Activated CD4-positive, alpha-beta memory T cell treated with anti-CD3 and anti-CD28 coated beads, Interleukin-2, amount 10 ng/mL, durations not matched to agents 7 days and 5 days (primary cell): Measurements from ENCODE around the gene PPM1F. TPM values are rescaled to one million over a fixed set of nuclear protein-coding genes. Genes with fewer than 3 reads are reported as not detected.
"Not testable (repeated sequence)": the region's sequence is repeated elsewhere in the genome, so short reads cannot be mapped to it uniquely, and the experiment has no call there.

Experiments used
- CTCF ChIA-PET: fragments of 350-600 bp; sonication (Branson Sonifier 250); formaldehyde crosslinking; loops from one replicate; lab custom pipeline; 2021; ENCODE audit warnings: antibody characterized with exemption, inconsistent platforms; lab: Charles Lee
- POLR2A ChIA-PET: fragments of 350-600 bp; sonication (Branson Sonifier 250); formaldehyde crosslinking; loops from one replicate; lab custom pipeline; 2021; ENCODE audit warnings: antibody characterized with exemption; lab: Charles Lee
- DNase-seq: peaks from one replicate; pipeline ENCODE4 v3.0.0-alpha.2; 2020
- H3K27ac Mint-ChIP-seq: one replicate; pipeline ENCODE4 v1.8.0; 2021; ENCODE audit warnings: mild to moderate bottlenecking, mixed read lengths
- H3K27me3 Mint-ChIP-seq: one replicate; pipeline ENCODE4 v1.8.0; 2021; ENCODE audit warnings: mixed read lengths
- H3K36me3 Mint-ChIP-seq: one replicate; pipeline ENCODE4 v1.8.0; 2021; ENCODE audit warnings: low read depth, mixed read lengths
- H3K4me1 Mint-ChIP-seq: one replicate; pipeline ENCODE4 v1.8.0; 2021; ENCODE audit warnings: mixed read lengths
- H3K4me3 Mint-ChIP-seq: one replicate; pipeline ENCODE4 v1.8.0; 2021; ENCODE audit warnings: mild to moderate bottlenecking, mixed read lengths
- H3K9me3 Mint-ChIP-seq: one replicate; pipeline ENCODE4 v1.8.0; 2021; ENCODE audit warnings: mixed read lengths
- total RNA-seq, 2 experiments: library from RNA; stranded (reverse); gene quantifications; one replicate each; pipeline ENCODE4 v1.2.3, GENCODE V29; 2021

The PPM1F gene
- total RNA-seq, 2 experiments from 2014 or later: 11.9 to 12.5 TPM

- Mint-ChIP-seq H3K27ac (no peak overlapping the region), H3K9me3 (no peaks in the 10 kb centered on the region), H3K4me1 (no peaks in the 10 kb centered on the region), H3K27me3 (no peaks in the 10 kb centered on the region), H3K4me3 (no peak overlapping the region), H3K36me3 (no peaks in the 10 kb centered on the region)
- no peak for DNase-seq
- ChIA-PET CTCF (interaction anchor here (1.0 to 1.4 kb wide), 3 partner anchors 10 to 22 kb away, joined by 3 to 5 read pairs (median 4); no protein-coding TSS in a partner anchor), POLR2A (no interaction called here)
Measured at GRCh38 chr22:21916309-21916918, 36.2 kb downstream of the PPM1F start.

DNA sequence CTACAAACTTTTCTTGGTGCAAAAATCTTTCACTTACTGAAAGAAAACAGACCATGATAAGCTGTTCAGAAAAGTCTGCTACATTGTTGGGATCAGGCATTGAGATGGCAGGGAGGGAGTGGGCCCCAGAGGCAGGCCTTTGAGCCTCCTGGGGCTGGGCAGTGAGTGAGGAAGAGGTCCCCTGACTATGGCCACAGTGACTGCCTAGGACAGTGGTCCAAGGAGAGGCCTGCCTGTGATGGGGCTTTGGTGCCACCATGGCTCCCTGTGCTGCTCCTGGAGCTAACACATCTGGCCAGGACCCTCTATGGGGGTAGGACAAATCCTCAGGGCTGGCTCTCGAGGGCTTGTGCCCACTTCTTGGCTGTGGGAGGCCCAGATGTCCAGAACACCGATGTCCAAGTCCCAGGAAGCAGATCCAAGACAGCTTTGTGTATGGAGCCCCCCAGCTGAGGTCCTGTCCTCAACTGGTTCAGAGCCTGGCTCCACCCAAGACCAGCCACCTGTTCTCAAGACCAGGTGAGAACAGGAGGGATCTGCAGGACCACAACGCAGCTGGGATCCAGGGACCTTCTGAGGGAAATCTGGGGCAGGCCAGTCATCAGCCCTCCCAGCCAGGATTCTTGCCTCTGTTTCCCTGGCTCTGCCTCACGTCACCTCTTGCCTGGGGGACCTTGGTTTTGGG is 36.9 kb downstream of the PPM1F start:
- Mint-ChIP-seq H3K4me3 (no peak overlapping the region), H3K36me3 (no peaks in the 10 kb centered on the region), H3K4me1 (no peaks in the 10 kb centered on the region), H3K27ac (no peak overlapping the region), H3K9me3 (no peaks in the 10 kb centered on the region), H3K27me3 (no peaks in the 10 kb centered on the region)
- ChIA-PET POLR2A (no interaction called here), CTCF (interaction anchor here (1.4 kb wide), 2 partner anchors 20 to 22 kb away, joined by 4 to 5 read pairs; no protein-coding TSS in a partner anchor)
- DNase-seq: no peak

DNA sequence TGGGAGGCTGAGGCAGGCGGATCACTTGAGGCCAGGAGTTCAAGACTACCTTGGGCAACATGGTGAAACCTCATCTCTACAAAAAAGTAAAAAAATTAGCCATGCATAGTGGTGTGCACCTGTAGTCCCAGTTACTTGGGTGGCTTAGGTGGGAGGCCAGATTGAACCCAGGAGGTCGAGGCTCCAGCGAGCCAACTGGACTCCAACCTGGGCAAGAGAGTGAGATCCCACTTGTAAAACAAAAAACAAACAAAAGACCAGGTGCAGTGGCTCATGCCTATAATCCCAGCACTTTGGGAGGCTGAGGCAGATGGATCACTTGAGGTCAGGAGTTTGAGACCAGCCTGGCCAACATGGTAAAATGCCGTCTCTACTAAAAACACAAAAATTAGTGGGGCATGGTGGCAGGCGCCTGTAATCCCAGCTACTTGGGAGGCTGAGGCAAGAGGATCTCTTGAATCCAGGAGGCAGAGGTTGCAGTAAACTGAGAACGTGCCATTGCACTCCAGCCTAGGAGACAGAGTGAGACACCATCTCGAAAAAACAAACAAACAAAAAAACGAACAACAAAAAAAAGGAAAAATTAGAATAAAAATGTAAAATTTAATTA is 38.5 kb downstream of the PPM1F start:
- H3K36me3 Mint-ChIP-seq, H3K4me3 Mint-ChIP-seq, H3K4me1 Mint-ChIP-seq, CTCF ChIA-PET, H3K27ac Mint-ChIP-seq, H3K27me3 Mint-ChIP-seq, POLR2A ChIA-PET, DNase-seq, H3K9me3 Mint-ChIP-seq: not testable (repeated sequence)

DNA sequence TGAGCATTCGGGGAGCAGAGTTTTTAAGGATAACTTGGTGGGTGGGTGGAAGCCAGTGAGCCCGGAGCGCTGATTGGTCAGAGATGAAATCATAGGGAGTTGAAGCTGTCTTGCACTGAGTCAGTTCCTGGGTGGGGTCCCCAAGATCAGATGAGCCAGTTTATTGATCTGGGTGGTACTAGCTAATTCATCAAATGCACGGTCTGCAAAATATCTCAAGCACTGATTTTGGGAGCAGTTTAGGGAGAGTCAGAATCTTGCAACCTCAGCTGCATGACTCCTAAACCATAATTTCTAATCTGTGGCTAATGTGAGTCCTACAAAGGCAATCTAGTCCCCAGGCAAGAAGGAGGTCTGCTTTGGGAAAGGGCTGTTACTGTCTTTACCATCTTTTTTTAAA is 42.3 kb downstream of the PPM1F start:
- H3K27me3 Mint-ChIP-seq, H3K4me1 Mint-ChIP-seq, H3K27ac Mint-ChIP-seq, H3K4me3 Mint-ChIP-seq, POLR2A ChIA-PET, DNase-seq, CTCF ChIA-PET, H3K36me3 Mint-ChIP-seq, H3K9me3 Mint-ChIP-seq: not testable (repeated sequence)

DNA sequence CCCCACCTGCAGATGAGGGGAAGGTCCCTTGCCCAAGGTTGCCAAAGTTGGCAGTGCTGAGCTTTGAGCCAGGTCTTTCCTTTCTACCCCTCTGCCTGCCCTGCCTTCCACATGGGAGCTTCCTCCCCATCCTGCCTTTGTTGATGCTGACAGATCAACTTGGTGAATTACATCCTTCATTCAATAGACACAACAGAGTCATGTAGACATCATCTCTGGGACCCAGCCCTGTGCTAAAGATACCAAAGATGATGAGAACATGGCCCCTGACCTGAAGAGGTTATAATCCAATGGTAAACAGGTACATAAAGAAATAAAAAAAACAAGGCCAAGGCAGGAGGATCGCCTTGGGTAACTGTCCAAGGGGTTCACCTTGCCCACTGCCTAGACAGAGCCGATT is 42.8 kb downstream of the PPM1F start:
- CTCF ChIA-PET: no interaction called here
- Mint-ChIP-seq H3K27ac (no peak overlapping the region), H3K4me3 (no peak overlapping the region), H3K4me1 (peaks cover 5% of the 10 kb centered on the region), H3K9me3 (no peaks in the 10 kb centered on the region), H3K36me3 (no peaks in the 10 kb centered on the region), H3K27me3 (peaks cover 6% of the 10 kb centered on the region)
- no peak for DNase-seq
- POLR2A ChIA-PET: no interaction called here

- no peak overlapping the region for H3K4me3 Mint-ChIP-seq
- no peaks in the 10 kb centered on the region for H3K36me3 Mint-ChIP-seq
- no peaks in the 10 kb centered on the region for H3K9me3 Mint-ChIP-seq
- no peak for DNase-seq
- H3K27ac Mint-ChIP-seq: no peak overlapping the region
- POLR2A ChIA-PET: no interaction called here
- peaks cover 5% of the 10 kb centered on the region for H3K4me1 Mint-ChIP-seq
- CTCF ChIA-PET: no interaction called here
- H3K27me3 Mint-ChIP-seq: peaks cover 6% of the 10 kb centered on the region
Measured at GRCh38 chr22:21907638-21908522, 44.8 kb downstream of the PPM1F start.

- DNase-seq, H3K4me3 Mint-ChIP-seq, H3K4me1 Mint-ChIP-seq, H3K27ac Mint-ChIP-seq, H3K9me3 Mint-ChIP-seq, POLR2A ChIA-PET, H3K36me3 Mint-ChIP-seq: not testable (repeated sequence)
- CTCF ChIA-PET: interaction anchor here (0.7 kb wide), 1 partner anchor 205 kb away, joined by 4 read pairs; no protein-coding TSS in a partner anchor
- H3K27me3 Mint-ChIP-seq: peaks cover 11% of the 10 kb centered on the region
Measured at GRCh38 chr22:21905234-21905633, 47.4 kb downstream of the PPM1F start.

- Mint-ChIP-seq H3K27me3 (peaks cover 7% of the 10 kb centered on the region), H3K4me1 (no peaks in the 10 kb centered on the region), H3K27ac (no peak overlapping the region), H3K9me3 (no peaks in the 10 kb centered on the region), H3K4me3 (no peak overlapping the region), H3K36me3 (no peaks in the 10 kb centered on the region)
- ChIA-PET CTCF (no interaction called here), POLR2A (no interaction called here)
- DNase-seq: no peak
Measured at GRCh38 chr22:21904250-21904789, 48.3 kb downstream of the PPM1F start.

DNA sequence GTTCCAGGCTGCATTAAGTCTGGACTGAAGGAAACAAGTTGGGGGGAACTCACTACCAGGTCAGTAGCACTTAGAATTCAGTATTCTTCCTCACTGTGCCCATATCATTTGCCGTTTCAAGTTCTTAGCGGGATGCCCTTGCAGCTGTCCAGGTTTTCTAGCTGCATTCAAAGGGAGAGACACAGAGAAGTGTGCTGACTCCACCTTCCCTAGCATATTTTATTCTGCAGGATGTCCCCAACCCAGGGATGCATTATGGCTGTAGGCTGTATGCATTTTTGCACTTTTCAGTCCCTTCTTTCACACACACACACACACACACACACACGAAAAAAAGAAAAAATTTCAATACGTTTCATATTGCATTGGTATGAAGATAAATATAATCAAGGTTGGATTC is 49.4 kb downstream of the PPM1F start:
- POLR2A ChIA-PET: no interaction called here
- no peak for DNase-seq
- no peaks in the 10 kb centered on the region for H3K4me1 Mint-ChIP-seq

GRCh38 chr22:21902296-21903087 is 50.2 kb downstream of the PPM1F start:
- H3K27ac Mint-ChIP-seq: no peak overlapping the region
- H3K27me3 Mint-ChIP-seq: peaks cover 12% of the 10 kb centered on the region
- DNase-seq: no peak
- CTCF ChIA-PET: no interaction called here
- H3K9me3 Mint-ChIP-seq: no peaks in the 10 kb centered on the region
- POLR2A ChIA-PET: no interaction called here
- H3K36me3 Mint-ChIP-seq: no peaks in the 10 kb centered on the region
- H3K4me1 Mint-ChIP-seq: no peaks in the 10 kb centered on the region
- no peak overlapping the region for H3K4me3 Mint-ChIP-seq

More for the DNA sequence above, 49.4 kb downstream of the PPM1F start:
- H3K36me3 Mint-ChIP-seq: no peaks in the 10 kb centered on the region
- CTCF ChIA-PET: no interaction called here
- no peaks in the 10 kb centered on the region for H3K9me3 Mint-ChIP-seq
- H3K27ac Mint-ChIP-seq: no peak overlapping the region
- no peak overlapping the region for H3K4me3 Mint-ChIP-seq
- peaks cover 10% of the 10 kb centered on the region for H3K27me3 Mint-ChIP-seq

- no peak overlapping the region for H3K27ac Mint-ChIP-seq
- no peak for DNase-seq
- H3K4me1 Mint-ChIP-seq: no peaks in the 10 kb centered on the region
- ChIA-PET CTCF (no interaction called here), POLR2A (no interaction called here)
- H3K27me3 Mint-ChIP-seq: peaks cover 10% of the 10 kb centered on the region
- no peaks in the 10 kb centered on the region for H3K9me3 Mint-ChIP-seq
- H3K36me3 Mint-ChIP-seq: no peaks in the 10 kb centered on the region
- no peak overlapping the region for H3K4me3 Mint-ChIP-seq
Measured at GRCh38 chr22:21898354-21898896, 54.2 kb downstream of the PPM1F start.

DNA sequence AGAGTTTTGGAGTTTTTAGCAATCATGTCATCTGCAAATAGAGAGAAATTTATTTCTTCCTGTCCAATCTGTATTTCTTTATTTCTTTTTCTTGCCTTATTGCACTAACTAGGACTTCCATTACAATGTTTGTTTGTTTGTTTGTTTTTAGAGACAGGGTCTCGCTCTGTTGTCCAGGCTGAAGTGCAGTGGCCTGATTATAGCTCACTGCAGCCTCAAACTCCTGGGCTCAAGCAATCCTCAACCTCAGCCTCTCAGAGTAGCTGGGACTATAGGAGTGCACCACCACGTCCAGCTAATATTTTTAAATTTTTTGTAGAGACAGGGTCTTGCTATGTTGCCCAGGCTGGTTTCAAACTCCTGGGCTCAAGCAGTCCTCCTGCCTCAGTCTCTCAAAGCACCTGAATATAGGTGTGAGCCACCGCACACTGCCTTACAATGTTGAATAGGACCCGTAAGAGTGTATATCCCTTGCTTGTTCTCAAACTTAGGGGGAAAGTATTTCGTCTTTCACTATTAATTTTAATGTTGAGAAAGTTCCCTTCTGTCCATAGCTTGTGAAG is 55.6 kb downstream of the PPM1F start:
- H3K9me3 Mint-ChIP-seq: no peaks in the 10 kb centered on the region
- H3K27ac Mint-ChIP-seq: no peak overlapping the region
- peaks cover 10% of the 10 kb centered on the region for H3K27me3 Mint-ChIP-seq
- no peak overlapping the region for H3K4me3 Mint-ChIP-seq
- no peak for DNase-seq
- H3K36me3 Mint-ChIP-seq: no peaks in the 10 kb centered on the region
- CTCF ChIA-PET: no interaction called here
- H3K4me1 Mint-ChIP-seq: no peaks in the 10 kb centered on the region
- POLR2A ChIA-PET: no interaction called here
